ENCODE data around the gene CBY1.

Gene CBY1

DNA sequence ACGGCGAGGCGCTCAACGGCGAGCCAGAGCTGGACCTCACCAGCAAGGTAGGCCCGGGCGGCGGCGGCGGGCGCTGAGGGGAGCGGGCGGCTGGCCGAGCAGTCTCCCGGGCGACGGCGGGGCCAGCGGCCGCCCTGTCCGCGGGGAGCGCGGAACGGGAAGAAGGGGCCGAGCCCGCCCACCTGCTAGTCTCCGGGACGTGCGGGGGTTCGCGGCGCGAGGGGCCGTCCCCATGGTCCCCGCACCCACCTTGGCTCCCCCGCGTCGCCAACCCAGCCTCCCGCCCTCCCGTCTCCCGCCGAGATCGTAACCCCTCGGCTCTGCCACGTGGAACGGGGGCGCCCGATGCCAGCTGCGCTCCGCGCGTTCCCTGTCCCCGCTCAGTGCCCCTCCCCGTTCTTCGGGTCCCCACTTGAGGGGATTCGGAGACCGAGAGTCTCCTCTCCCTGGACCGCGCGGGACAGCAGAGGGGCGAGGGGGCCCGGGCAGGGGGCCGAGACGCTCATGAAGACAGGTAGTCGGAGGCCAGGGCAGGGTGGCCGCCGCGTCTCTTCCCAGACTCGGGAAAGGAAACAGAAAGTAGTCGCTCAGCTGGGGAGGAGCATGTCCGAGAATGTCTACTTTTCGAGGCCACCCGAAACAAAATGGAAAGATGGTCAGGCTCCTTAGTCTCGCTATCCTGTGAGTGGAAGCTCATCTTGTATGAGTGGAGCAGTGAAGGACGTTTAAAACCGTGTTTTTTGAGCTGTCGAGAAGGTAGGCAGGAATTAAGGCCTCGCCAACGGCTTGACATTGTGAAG lies 49.9 kb downstream of the CBY1 start:
- TF ChIP-seq CTCF (conservative IDR thresholded peaks at IDR 0.05), result no peak
- peak overlapping the region; percentile 90 for H3K27ac ChIP-seq

- TF ChIP-seq CTCF (conservative IDR thresholded peaks at IDR 0.05), result no peak
- peak overlapping the region; percentile 90 for H3K27ac ChIP-seq
Measured at GRCh38 chr22:38706901-38707195, 50.4 kb downstream of the CBY1 start.

DNA sequence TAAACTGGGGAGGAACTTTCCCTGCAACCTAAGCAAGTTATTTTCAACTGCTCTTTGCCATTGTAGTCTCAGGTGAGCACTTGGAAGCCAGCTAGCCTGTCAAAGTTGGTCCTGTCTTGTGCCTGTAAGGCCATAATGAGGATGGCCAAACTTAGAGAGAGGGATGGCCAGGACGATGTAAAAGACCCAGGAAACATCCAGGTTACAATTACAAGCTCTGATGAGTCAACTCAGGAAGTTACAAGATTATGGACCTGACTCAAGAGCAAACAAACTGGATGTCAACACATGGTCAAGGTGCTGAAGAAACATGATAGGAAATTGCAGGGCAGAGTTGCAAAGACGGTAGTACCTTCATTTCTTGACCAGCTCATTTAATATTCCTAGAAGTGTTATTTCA lies 50.9 kb downstream of the CBY1 start:
- peak overlapping the region; percentile 90 for H3K27ac ChIP-seq
- no peak for TF ChIP-seq CTCF (conservative IDR thresholded peaks at IDR 0.05)

- peak overlapping the region; percentile 90 for H3K27ac ChIP-seq
- no peak for TF ChIP-seq CTCF (conservative IDR thresholded peaks at IDR 0.05)
Measured at GRCh38 chr22:38707984-38708383, 51.5 kb downstream of the CBY1 start.

DNA sequence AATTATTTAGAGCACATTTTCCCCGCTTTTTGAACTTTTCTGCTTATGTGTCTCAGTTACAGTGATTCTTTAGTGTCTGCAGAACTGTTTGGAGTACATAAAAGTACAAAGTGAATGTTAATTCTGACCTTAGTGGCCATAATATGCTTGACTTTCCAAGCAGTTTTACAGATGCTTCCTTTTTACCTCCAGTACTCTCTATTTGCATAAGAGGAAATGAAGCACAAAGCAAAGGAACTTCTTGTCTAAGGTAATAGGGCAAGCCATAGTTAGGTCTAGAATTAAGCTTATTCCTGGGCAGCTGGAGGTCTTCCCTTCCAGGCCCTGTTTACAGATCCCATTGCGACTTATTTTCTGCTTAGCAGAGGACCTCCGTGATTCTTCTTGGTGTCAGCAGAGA lies 52.9 kb downstream of the CBY1 start:
- H3K27ac ChIP-seq, result no peak overlapping the region
- TF ChIP-seq CTCF (conservative IDR thresholded peaks at IDR 0.05), result no peak

DNA sequence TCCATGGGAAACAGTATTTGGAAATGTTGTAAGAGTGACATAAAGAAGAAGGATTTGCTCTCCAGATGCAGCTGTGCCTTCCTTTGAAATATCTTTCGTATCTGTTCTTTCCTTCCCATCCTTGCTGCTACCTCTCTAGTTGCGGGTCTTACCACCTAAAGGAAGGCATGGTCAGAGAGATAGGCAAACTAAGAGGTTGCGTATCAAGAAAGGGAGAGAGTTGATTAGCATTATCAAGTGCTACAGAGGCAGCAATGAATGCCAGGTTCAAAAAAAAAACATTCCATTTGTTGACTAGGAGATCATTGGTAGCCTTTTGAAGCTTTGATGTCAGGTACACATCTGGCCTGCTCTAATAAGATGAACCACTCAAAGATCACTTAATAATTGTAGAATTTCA lies 53.9 kb downstream of the CBY1 start:
- no peak for TF ChIP-seq CTCF (conservative IDR thresholded peaks at IDR 0.05)
- no peak overlapping the region for H3K27ac ChIP-seq

GRCh38 chr22:38710866-38711265 lies 54.4 kb downstream of the CBY1 start:
- H3K27ac ChIP-seq, result no peak overlapping the region
- no peak for TF ChIP-seq CTCF (conservative IDR thresholded peaks at IDR 0.05)
